ENCODE measurements around the gene PDE6B. TPM values are rescaled to one million over a fixed set of nuclear protein-coding genes. Genes with fewer than 3 reads are reported as not detected.

Gene PDE6B
- polyA plus RNA-seq, 1 donor: 27.1 TPM

DNA sequence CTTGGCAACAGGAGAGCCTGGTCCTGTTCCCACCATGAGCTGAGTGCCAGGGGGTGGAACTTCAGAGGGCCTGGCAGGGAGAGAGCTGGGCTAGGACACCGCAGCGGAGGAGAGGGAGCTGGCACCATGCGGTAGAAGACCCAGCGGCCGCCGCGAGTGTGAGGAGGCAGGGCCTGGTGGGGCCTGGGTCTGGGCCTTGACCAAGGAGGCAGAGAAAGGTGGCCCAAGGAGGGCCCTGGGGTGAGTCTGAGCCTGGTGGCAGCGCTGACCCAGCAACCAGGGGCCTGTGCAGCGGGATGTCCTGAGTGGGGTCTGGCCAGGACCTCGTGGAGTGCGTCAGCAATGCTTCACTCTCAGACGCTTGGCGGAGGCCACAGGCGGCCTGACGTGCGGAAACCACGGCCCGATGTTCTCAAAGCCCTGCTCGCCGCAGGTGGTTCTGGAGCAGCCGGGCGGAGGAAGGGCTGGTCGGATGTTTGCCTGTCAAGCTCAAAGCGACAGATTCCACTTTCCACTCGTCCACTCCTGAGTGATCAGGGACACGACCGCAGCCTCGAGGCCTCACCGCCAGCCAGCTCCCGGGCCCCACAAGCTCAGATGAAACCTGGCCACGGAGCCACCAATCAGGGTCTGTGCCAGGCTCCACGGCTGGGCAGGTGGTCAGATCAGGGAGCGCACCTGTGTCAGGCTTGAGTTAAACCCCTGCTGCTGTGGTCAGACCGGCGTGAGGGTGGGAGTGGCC lies 27.9 kb downstream of the PDE6B start:
- no peak overlapping the region for H3K4me3 ChIP-seq (ENCODE audit: low read length)
- no peak overlapping the region for H3K27ac ChIP-seq (ENCODE audit: low read length)
- peaks cover 10% of the 10 kb centered on the region for H3K9me3 ChIP-seq (ENCODE audit: control insufficient read depth, low read depth, low read length)
- DNase-seq: no peak
- no peaks in the 10 kb centered on the region for H3K4me1 ChIP-seq (ENCODE audit: control insufficient read depth, insufficient read depth, low read length)
- H3K36me3 ChIP-seq (ENCODE audit: control insufficient read depth, insufficient read depth, low read length): no peaks in the 10 kb centered on the region
- H3K27me3 ChIP-seq (ENCODE audit: control insufficient read depth, insufficient read depth, low read length): peaks cover 59% of the 10 kb centered on the region
- WGBS (ENCODE audit: insufficient coverage, low lambda C conversion rate): no CpG with 5 or more reads among the region's 35 CpGs

DNA sequence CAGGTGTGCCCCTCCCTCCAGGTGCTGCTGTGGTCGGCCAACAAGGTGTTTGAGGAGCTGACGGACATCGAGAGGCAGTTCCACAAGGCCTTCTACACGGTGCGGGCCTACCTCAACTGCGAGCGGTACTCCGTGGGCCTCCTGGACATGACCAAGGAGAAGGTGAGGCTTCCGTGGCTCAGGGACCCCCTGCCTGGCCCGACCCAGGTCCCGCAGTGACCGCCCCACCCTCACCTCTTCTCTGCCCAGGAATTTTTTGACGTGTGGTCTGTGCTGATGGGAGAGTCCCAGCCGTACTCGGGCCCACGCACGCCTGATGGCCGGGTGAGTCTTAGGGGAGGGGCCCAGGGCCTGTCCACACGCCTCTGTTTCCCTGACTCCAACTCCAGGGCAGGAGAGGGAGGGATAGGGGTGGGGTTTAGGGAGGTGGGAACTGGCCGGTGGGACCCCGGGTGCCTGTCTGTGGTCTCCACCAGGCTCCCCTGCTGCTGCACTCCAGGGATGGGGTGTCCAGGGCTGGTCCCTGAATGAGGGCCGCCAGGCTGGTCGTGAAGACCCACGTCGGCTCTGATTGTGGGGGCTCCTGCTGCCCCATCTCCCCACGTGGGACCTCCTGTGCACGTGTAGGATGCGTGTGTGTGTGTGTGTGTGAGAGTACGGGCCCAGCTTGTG lies 28.6 kb downstream of the PDE6B start:
- no peak for DNase-seq
- no peaks in the 10 kb centered on the region for H3K4me1 ChIP-seq (ENCODE audit: control insufficient read depth, insufficient read depth, low read length)
- H3K27me3 ChIP-seq (ENCODE audit: control insufficient read depth, insufficient read depth, low read length): peaks cover 52% of the 10 kb centered on the region
- H3K4me3 ChIP-seq (ENCODE audit: low read length): no peak overlapping the region
- no peak overlapping the region for H3K27ac ChIP-seq (ENCODE audit: low read length)
- no peaks in the 10 kb centered on the region for H3K36me3 ChIP-seq (ENCODE audit: control insufficient read depth, insufficient read depth, low read length)
- H3K9me3 ChIP-seq (ENCODE audit: control insufficient read depth, low read depth, low read length): peaks cover 10% of the 10 kb centered on the region
- no CpG with 5 or more reads among the region's 29 CpGs for WGBS (ENCODE audit: insufficient coverage, low lambda C conversion rate)

DNA sequence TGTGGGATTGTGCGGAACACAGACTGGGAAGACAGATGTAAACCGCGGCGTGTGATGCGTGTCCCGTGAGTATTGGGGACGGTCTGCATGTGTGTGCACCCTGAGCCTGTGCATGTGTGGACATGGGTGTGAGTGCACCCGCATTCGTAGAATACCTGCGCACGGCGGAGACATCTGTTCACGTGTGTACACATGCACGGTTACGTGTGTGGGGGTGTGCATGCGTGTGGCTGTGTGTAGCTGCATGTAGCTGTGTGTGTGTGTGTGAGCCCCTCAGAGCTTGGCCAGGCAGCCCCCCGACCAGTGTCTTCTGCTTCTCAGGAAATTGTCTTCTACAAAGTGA lies 29.1 kb downstream of the PDE6B start:
- Histone ChIP-seq H3K27ac (ENCODE audit: low read length) (no peak overlapping the region), H3K4me1 (ENCODE audit: control insufficient read depth, insufficient read depth, low read length) (no peaks in the 10 kb centered on the region), H3K9me3 (ENCODE audit: control insufficient read depth, low read depth, low read length) (peaks cover 10% of the 10 kb centered on the region), H3K4me3 (ENCODE audit: low read length) (no peak overlapping the region), H3K36me3 (ENCODE audit: control insufficient read depth, insufficient read depth, low read length) (no peaks in the 10 kb centered on the region), H3K27me3 (ENCODE audit: control insufficient read depth, insufficient read depth, low read length) (peaks cover 47% of the 10 kb centered on the region)
- 83% methylated on average over 1 of the region's 17 CpGs for WGBS (ENCODE audit: insufficient coverage, low lambda C conversion rate)
- no peak for DNase-seq

DNA sequence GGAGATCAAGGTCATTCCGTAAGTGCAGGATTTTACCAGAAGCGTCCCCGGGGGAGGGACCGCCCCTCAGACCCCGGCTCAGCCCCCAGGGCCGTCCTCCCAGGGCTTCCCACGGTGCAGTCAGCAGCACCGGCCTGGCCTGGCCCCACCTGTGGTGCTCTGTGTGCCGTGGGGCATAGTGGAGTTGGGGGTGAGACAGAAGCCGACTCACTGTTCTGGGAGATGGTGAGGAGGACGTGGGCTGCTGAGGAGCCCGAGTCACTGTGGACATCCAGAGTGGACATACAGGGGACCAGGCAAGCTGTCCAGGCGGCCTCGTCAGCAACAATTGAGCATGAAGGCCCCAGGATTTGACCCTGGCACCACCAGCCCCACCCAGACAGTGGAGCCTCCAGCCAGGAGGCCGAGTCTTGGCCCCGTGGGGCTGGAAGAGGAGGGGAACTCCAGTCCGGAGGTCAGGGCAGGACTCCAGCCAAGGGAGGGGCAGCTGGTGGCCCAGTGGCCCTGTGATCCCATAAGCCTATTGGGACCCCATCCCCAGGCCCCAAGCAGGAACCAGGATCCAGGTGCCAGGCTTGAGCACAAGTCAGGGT lies 29.6 kb downstream of the PDE6B start:
- peaks cover 42% of the 10 kb centered on the region for H3K27me3 ChIP-seq (ENCODE audit: control insufficient read depth, insufficient read depth, low read length)
- WGBS (ENCODE audit: insufficient coverage, low lambda C conversion rate): no CpG with 5 or more reads among the region's 17 CpGs

DNA sequence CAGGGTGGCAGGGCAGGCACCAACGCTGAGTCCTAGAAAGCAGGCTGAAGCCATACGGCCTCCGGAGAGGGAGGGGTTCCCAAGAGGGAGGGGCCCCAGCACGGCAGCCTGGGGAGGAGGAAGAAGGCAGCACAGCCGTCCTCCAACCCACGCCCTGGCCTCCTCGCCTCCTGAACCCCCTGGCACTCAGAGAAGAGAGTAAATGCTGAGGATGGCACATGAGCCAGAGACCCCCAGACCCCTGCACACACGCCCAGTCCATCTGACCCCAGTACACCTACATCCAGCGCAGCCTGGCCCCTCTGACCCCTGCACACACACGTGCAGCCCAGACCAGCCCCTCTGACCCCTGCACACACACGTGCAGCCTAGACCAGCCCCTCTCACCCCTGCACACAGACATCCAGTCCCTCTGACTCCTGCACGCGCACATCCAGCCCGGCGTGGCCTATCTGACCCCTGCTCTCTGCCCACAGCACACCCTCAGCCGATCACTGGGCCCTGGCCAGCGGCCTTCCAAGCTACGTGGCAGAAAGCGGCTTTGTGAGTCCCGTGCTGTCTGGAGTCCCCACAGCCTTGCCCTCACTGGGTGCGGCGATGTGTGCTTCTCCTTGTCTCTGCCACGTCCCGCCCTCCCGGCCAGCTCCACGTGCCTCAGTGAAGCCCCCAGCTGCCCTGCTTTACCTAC lies 30.2 kb downstream of the PDE6B start:
- Histone ChIP-seq H3K27me3 (ENCODE audit: control insufficient read depth, insufficient read depth, low read length) (peaks cover 36% of the 10 kb centered on the region), H3K4me3 (ENCODE audit: low read length) (no peak overlapping the region), H3K27ac (ENCODE audit: low read length) (no peak overlapping the region), H3K36me3 (ENCODE audit: control insufficient read depth, insufficient read depth, low read length) (no peaks in the 10 kb centered on the region), H3K4me1 (ENCODE audit: control insufficient read depth, insufficient read depth, low read length) (no peaks in the 10 kb centered on the region), H3K9me3 (ENCODE audit: control insufficient read depth, low read depth, low read length) (peaks cover 7% of the 10 kb centered on the region)
- no CpG with 5 or more reads among the region's 26 CpGs for WGBS (ENCODE audit: insufficient coverage, low lambda C conversion rate)
- no peak for DNase-seq

More for the DNA sequence above, 29.6 kb downstream of the PDE6B start:
- DNase-seq: no peak
- Histone ChIP-seq H3K4me1 (ENCODE audit: control insufficient read depth, insufficient read depth, low read length) (no peaks in the 10 kb centered on the region), H3K9me3 (ENCODE audit: control insufficient read depth, low read depth, low read length) (peaks cover 9% of the 10 kb centered on the region), H3K36me3 (ENCODE audit: control insufficient read depth, insufficient read depth, low read length) (no peaks in the 10 kb centered on the region), H3K27ac (ENCODE audit: low read length) (no peak overlapping the region), H3K4me3 (ENCODE audit: low read length) (no peak overlapping the region)

DNA sequence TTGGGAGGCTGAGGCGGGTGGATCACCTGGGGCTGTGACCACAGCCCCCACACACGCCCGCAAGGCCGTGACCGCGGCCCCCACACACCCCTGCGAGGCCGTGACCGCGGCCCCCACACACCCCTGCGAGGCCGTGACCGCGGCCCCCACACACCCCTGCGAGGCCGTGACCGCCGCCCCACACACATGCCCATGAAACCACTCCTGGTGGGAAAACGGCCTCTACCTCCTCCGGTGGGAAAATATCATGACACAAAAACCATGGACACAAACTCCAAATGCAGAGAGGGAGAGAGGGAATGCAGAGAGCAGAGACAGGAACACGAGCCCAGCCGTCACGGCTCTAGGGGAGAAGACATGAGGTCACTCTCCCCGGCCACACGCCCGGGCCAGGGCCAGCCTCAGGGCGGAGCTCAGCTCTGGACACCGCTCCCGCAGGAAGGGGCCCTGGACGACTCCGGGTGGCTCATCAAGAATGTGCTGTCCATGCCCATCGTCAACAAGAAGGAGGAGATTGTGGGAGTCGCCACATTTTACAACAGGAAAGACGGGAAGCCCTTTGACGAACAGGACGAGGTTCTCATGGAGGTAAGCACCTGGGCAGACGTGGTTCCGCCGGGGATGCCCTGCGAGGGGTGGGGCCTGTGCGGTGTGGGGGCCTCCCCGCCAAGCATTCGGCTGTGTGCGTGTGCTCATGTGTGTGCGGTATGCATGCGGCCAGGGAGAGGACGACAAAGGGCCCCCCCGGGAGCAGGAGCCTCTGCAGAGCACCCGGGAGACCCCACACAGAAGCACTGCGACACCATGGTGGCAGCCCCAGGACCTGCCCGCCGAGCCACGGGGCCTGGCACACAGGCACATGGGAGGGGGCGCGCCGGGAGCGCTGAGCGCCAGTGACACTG lies 31.3 kb downstream of the PDE6B start:
- DNase-seq: no peak
- H3K27me3 ChIP-seq (ENCODE audit: control insufficient read depth, insufficient read depth, low read length): peaks cover 25% of the 10 kb centered on the region
- H3K27ac ChIP-seq (ENCODE audit: low read length): no peak overlapping the region
- WGBS (ENCODE audit: insufficient coverage, low lambda C conversion rate): no CpG with 5 or more reads among the region's 58 CpGs
- no peak overlapping the region for H3K4me3 ChIP-seq (ENCODE audit: low read length)
- peaks cover 7% of the 10 kb centered on the region for H3K9me3 ChIP-seq (ENCODE audit: control insufficient read depth, low read depth, low read length)
- H3K36me3 ChIP-seq (ENCODE audit: control insufficient read depth, insufficient read depth, low read length): no peaks in the 10 kb centered on the region
- no peaks in the 10 kb centered on the region for H3K4me1 ChIP-seq (ENCODE audit: control insufficient read depth, insufficient read depth, low read length)

DNA sequence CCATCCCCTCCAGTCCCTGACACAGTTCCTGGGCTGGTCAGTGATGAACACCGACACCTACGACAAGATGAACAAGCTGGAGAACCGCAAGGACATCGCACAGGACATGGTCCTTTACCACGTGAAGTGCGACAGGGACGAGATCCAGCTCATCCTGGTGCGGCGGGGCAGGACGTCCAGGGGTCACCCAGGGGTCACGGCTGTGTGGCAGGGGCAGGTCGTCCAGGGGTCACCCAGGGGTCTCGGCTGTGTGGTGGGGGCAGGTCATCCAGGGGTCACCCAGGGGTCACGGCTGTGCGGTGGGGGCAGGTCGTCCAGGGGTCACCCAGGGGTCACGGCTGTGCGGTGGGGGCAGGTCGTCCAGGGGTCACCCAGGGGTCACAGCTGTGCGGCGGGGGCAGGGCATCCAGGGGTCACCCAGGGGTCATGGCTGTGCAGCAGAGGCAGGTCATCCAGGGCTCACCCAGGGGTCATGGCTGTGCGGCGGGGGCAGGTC lies 32.0 kb downstream of the PDE6B start:
- no peaks in the 10 kb centered on the region for H3K36me3 ChIP-seq (ENCODE audit: control insufficient read depth, insufficient read depth, low read length)
- peaks cover 19% of the 10 kb centered on the region for H3K27me3 ChIP-seq (ENCODE audit: control insufficient read depth, insufficient read depth, low read length)
- peaks cover 7% of the 10 kb centered on the region for H3K9me3 ChIP-seq (ENCODE audit: control insufficient read depth, low read depth, low read length)
- no CpG with 5 or more reads among the region's 23 CpGs for WGBS (ENCODE audit: insufficient coverage, low lambda C conversion rate)
- no peak overlapping the region for H3K27ac ChIP-seq (ENCODE audit: low read length)
- H3K4me1 ChIP-seq (ENCODE audit: control insufficient read depth, insufficient read depth, low read length): no peaks in the 10 kb centered on the region
- no peak overlapping the region for H3K4me3 ChIP-seq (ENCODE audit: low read length)
- no peak for DNase-seq

DNA sequence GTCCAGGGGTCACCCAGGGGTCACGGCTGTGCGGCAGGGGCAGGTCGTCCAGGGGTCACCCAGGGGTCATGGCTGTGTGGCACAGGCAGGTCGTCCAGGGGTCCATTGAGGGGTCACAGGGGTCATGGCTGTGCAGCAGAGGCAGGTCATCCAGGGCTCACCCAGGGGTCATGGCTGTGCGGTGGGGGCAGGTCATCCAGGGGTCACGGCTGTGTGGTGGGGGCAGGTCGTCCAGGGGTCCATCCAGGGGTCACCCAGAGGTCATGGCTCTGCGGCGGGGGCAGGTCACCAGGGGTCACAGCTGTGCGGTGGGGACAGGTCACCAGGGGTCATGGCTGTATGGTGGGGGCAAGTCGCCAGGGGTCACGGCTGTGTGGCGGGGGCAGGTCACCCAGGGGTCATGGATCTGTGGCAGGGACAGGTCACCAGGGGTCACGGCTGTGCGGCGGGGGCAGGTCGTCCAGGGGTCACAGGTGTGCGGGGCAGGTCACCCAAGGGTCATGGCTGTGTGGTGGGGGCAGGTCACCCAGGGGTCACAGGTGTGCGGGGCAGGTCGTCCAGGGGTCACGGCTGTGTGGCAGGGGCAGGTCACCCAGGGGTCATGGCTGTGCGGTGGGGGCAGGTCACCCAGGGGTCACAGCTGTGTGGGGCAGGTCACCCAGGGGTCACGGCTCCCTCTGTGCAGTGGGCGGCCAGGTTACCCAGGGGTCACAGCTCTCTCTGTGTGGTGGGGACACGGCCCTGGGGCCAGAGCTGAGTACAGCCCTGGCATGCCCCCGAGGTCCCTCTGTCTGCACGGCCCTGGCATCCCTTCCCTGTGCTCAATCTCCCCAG lies 32.7 kb downstream of the PDE6B start:
- DNase-seq: no peak

More for the DNA sequence above, 32.7 kb downstream of the PDE6B start:
- H3K36me3 ChIP-seq (ENCODE audit: control insufficient read depth, insufficient read depth, low read length): no peaks in the 10 kb centered on the region
- H3K27ac ChIP-seq (ENCODE audit: low read length): no peak overlapping the region
- no CpG with 5 or more reads among the region's 27 CpGs for WGBS (ENCODE audit: insufficient coverage, low lambda C conversion rate)
- peaks cover 16% of the 10 kb centered on the region for H3K27me3 ChIP-seq (ENCODE audit: control insufficient read depth, insufficient read depth, low read length)
- peaks cover 8% of the 10 kb centered on the region for H3K9me3 ChIP-seq (ENCODE audit: control insufficient read depth, low read depth, low read length)
- H3K4me3 ChIP-seq (ENCODE audit: low read length): no peak overlapping the region
- H3K4me1 ChIP-seq (ENCODE audit: control insufficient read depth, insufficient read depth, low read length): no peaks in the 10 kb centered on the region
